Dermis blood vessel endothelial cell (primary cell): ENCODE measurements around the gene RUSC1. TPM values are rescaled to one million over a fixed set of nuclear protein-coding genes. Genes with fewer than 3 reads are reported as not detected.
"Not testable (repeated sequence)": the region's sequence is repeated elsewhere in the genome, so short reads cannot be mapped to it uniquely, and the experiment has no call there.

Source experiments
- DNase-seq: peaks from one replicate; pipeline ENCODE4 v3.0.0; 2010
- total RNA-seq: library from RNA; depleted of rRNA; stranded (reverse); fragments of >200 nt; gene quantifications from 2 replicates; pipeline ENCODE4 v1.2.3, GENCODE V29; 2014

The RUSC1 gene
- 13.8 and 22.2 TPM in 2 replicates for total RNA-seq

- peak; percentile 72 for DNase-seq
These were observed at the start of gene RUSC1 for GRCh38 chr1:155320661-155321617. Gene RUSC1, plus strand, starts transcription at chr1:155320894. Its CDS starts 880 bp downstream, at chr1:155321774.

DNA sequence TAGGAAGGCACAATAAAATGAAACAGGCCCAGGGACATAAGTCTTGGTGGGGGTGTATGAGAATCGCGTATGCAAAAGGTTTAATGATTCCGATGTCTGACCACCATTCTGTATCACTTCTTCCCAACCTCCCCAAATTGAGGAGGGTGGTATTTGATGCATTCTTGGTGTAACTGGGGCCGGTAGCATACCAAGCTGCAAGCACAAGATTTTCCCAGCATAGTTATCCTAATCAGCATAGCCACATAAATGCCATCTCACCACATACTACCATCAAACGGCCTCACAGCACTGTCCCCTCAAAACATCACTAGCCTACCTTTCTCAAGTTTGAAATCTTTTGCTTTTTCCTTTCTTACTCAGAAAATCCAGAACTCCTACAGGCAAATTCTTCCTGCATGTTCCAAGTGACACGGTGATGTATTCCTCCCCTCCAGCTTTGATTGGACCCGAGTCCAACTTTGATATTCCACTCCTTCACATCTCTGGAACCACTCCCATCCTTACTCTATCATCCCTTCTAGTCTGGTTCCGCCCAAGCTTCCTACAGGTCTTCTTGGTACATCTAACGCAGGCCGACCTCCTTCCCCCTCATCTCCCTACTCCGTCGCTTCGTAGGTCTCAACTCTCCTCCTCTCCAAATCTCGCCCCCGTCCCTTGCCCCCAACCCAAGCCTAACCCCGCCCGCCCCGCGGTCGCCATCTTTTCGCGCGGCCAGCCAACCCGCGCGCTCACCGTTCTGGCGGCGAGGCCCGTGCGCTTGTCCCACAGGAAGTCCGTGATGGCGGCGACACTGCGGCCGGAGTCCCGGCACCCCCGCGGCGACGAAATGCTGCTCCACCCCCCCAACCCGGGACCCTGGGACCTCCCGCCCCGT, 48.0 kb upstream of the RUSC1 start:
- peak; percentile 63 for DNase-seq

- DNase-seq = peak; percentile 97
These were observed 47.1 kb upstream of the RUSC1 start, which contains the start of gene CLK2 for GRCh38 chr1:155273343-155274245. Gene CLK2, minus strand, starts transcription at chr1:155273504. Its CDS starts 2,527 bp downstream, at chr1:155270977.

DNA sequence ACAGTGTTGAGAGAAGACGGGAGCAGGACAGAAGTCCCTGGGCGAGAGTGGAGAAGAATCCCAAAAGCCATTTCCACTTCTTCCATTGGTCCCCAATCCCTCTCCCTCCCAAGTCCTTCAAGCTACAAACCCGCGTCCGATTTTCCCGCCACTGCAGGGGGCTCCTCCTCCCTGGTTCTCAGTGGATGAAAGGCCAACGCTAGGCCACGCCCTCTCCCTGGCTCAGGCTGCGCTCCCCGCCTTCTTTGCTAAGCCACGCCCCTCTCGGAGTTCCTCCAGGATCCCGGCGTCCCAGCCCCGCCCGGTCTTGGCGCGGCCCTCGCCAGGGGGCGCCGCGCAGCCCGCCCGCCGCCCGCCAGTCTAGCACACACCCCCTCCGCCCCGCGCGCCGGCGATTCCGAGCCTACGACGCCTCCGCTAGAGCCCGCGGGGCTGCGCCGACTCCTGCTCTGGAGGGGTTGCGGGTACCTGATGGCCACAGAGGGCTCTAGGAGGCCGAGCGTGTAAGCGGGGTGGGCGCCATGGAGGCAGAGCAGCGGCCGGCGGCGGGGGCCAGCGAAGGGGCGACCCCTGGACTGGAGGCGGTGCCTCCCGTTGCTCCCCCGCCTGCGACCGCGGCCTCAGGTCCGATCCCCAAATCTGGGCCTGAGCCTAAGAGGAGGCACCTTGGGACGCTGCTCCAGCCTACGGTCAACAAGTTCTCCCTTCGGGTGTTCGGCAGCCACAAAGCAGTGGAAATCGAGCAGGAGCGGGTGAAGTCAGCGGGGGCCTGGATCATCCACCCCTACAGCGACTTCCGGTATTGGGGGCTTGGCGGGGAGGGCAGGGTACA, 43.4 kb upstream of the RUSC1 start, which contains the start of gene HCN3:
TSS of gene HCN3 (plus strand) at position 394 of the 832 bp plus-strand sequence. CDS start at position 522, 128 bp downstream.
- DNase-seq = peak; percentile 98

DNA sequence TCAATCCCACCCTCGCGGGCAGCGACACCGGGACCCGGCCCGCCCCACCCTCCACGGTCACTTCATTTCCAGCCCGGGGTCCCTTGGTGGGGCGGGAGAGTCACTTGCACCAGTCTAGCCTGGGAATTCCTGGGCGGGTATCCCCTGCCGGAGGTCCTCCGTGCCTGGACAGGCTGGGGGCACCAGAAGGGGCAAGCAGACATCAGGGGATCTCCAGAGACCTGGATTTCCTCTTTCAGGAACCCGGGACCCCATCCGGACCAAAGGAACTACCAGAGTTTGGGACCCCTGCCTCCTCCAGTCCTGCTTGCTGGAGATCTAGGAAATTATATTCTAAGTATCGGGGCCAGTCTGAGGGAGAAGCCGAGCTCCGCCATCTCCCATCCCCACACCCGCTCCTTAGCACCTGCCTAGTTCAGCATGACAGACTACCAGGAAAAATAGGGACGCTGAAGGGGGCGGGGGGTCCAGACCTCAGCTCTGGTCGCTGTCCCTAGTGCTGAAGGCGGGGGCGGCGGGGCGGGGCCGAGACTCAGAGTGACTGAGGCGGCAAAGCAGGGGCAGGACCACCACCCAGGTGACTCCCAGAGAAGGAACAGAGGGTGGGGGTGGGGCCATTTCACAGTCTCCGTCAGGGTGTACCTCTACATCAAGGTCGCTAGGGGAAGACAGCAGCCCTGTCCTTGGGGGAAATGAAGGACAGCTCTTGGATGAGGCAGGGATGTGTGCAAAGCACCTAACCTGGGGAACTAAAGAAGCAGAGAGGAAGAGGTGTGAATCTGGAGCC, 42.6 kb upstream of the RUSC1 start:
- peak; percentile 50 for DNase-seq

DNA sequence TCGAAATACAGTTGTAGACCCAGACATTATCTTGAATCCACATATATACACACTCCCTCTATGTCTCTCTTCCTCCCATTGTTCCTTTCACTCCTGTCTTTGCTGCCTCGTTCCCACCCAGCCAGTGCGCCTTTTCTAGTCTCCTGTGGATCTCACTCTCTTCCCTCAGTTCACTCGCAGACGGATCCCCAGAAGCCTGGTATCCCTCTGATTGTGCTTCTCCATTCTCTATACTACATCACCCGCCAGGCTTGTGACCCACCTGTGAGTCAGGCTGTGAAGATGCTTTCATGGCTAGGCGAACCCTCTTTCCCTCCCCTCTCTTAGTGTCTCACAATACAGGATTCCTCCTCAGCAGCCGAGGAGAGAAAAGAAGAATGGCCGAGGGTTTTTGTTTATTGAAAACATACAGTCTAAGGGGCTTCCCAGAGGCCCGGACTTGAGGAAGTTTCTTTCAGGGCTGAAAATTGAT, 42.0 kb upstream of the RUSC1 start:
- no peak for DNase-seq

- no peak for DNase-seq
These were observed 41.4 kb upstream of the RUSC1 start for GRCh38 chr1:155279268-155279667.

- DNase-seq = no peak
These were observed 38.1 kb upstream of the RUSC1 start for GRCh38 chr1:155282488-155283091.

- DNase-seq = no peak
These were observed 36.2 kb upstream of the RUSC1 start for GRCh38 chr1:155284476-155284875.

DNA sequence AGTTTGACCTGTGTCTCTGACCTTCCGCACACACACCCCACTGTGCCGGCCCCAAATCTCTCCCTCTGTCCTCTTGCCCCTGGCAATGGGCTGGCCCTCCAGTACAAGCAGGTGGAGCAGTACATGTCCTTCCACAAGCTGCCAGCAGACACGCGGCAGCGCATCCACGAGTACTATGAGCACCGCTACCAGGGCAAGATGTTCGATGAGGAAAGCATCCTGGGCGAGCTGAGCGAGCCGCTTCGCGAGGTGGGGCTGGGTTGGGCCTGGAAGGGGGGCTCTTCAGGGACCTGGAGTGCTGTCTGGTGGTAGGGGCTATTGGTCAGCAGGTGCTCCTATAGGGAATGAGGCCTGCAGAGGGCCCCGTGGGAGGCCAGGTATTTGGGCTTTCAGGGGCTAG, 35.6 kb upstream of the RUSC1 start:
- DNase-seq = no peak

DNA sequence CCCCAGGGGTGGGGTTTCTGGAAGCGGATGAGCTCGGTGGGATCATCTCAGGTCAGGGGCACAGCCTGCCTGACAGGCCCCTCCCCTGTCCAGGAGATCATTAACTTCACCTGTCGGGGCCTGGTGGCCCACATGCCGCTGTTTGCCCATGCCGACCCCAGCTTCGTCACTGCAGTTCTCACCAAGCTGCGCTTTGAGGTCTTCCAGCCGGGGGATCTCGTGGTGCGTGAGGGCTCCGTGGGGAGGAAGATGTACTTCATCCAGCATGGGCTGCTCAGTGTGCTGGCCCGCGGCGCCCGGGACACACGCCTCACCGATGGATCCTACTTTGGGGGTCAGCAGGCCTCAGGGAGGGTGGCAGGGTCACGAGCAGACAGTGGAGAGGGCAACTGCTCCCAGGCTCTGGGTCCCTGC, 35.1 kb upstream of the RUSC1 start:
- no peak for DNase-seq

DNA sequence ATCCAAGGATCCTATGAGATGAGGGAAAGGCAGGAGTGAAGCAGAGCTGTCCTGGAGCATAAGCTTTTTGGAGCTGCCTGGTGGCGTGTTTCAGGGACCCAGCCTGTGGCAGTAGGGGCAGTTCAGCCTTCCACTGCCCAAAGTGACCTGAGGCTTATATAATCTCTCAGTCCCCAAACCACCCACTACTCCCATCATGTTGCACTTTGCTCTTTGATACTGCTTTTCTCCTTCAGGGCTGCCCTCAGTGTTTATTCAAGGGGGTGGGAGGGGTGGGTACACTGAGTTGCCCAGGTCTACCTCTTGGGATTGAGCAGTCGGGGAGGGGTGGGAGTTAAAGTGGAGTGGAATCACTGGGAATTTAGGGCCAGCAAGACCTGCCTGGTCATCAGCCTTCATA, 34.1 kb upstream of the RUSC1 start:
- DNase-seq = no peak

- DNase-seq = no peak
These were observed 32.6 kb upstream of the RUSC1 start for GRCh38 chr1:155287987-155288543.

- DNase-seq = not testable (repeated sequence)
These were observed 29.7 kb upstream of the RUSC1 start for GRCh38 chr1:155291006-155291405.

- DNase-seq = no peak
These were observed 27.5 kb upstream of the RUSC1 start for GRCh38 chr1:155293086-155293749.

GRCh38 chr1:155294520-155295182, 26.0 kb upstream of the RUSC1 start:
- DNase-seq = no peak

DNA sequence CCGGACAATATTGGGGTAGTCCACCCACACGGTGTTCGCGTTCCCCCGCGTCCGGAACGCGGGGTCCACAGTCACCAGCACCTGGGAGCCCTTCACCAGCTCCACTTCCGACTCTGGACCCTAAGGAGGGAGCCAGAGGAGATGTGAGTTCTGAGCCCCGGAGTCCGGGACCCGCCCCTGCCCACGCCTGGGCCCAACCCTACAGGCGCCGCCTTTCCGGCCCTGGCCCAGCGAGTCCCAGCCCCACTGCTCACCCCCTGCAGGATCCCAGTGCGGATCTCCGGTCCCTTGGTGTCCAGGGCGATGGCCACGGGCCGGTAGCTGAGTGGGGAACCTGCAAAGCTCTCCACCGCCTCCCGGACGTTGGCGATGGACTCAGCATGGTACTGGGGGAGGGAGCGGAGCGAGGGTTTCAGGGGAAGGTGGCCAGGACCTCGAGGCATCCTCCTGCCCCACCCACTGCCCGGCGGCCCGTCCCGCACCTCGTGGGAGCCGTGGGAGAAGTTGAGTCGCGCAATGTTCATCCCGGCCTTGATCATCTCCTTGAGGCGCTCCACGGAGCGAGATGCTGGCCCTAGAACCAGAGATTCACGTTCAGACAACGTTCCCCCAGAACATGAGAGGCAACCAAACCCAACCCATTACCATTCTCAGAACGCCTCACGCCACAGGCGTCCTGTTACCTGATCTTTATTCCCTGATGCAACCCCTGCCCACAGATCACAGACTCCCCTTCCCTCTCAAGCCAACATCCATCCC, 25.3 kb upstream of the RUSC1 start:
- no peak for DNase-seq
